Fibroblast of gingiva (primary cell): ENCODE measurements around the gene ZNF57.
"Not testable (repeated sequence)": the region's sequence is repeated elsewhere in the genome, so short reads cannot be mapped to it uniquely, and the experiment has no call there.

Experiments used
- DNase-seq: peaks from one replicate; pipeline ENCODE4 v3.0.0-alpha.2; 2011; ENCODE audit warnings: low read depth

Gene ZNF57

DNA sequence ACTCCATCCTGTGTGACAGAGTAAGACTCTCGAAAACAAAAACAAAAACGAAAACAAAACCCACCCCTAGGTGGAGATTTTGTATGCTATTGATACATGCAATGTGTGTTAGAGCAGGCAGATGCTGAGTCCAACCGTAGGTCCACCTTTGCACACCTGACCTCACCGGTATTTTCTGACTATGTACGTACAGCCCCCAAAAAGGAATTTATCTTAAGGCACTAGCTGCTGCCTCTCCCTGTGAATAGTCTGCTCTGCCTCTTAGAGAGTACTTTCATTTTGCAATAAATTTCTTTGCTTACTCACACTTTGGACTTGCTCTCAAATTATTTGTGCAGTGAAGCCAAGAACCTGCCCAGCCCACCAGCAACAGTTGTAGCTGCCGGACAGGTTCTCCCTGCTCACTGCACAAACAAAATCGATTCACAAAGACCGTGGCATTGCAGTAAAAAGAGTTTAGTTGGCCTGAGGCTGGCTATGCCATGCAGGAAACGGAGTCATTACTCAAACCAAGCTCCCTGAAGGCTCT is 52.3 kb downstream of the ZNF57 start:
- no peak for DNase-seq

DNA sequence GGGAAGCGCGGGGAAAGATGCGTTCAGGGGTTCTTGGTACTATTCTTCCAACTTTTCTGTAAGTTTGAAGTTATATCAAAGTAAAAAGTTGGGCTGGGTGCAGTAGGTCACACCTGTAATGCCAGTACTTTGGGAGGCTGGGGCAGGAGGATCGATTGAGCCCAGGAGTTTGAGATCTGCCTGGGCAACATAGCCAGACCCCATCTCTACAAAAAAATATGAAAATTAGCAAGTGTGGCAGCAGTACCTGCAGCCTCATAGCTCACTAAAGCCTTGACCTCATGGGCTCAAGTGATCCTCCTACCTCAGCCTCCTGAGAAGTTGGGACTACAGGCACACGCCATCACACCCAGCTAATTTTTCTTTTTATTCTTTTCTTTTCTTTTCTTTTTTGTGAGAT is 56.4 kb downstream of the ZNF57 start:
- no peak for DNase-seq

DNA sequence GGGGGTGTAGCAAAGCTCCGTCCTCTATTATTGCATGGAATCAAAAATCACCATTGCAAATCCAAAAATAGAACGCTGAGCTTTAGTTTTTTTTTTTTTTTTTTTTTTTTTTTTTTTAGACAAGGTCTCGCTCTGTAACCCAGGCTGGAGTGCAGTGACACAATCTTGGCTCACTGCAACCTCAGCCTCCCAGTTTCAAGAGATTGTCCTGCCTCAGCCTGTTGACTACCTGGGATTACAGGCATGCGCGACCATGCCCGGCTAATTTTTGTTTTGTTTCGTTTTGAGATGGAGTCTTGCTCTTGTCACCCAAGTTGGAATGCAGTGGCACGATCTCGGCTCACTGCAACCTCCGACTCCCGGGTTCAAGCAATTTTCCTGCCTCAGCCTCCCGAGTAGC is 59.4 kb downstream of the ZNF57 start:
- DNase-seq = no peak

- DNase-seq = peak; percentile 84
Observed at GRCh38 chr19:2962018-2962670, 61.4 kb downstream of the ZNF57 start.

DNA sequence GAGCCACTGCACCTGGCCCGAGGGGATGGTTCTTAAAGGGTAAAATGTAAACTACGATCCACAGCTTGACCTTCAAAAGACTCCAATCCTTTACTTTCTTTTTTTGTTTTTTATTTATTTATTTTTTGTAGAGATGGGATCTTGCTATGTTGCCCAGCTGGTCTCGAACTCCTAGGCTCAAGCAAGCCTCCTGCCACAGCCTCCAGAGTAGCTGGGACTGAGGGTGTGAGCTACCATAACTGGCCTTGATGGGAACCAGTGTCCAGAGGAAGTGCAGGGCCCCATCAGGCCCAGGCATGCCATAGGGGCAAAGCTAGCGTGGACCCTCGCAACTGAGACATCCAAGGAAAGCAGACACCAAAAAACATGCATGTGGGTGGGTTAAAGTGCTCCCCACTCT is 62.4 kb downstream of the ZNF57 start:
- no peak for DNase-seq

DNA sequence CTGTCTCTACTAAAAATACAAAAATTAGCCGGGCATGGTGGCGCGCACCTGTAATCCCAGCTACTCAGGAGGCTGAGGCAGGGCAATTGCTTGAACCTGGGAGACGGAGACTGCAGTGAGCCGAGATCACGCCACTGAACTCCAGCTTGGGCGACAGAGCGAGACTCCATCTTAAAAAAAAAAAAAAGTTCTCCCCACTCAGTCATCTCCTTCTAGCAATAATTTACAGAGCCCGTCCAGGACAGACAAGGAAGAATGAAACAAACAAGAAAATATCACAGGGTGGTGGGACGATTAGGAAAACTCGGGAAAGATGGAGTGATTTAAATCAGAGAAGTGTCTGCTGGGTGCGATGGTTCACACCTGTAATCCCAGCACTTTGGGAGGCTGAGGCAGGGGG is 62.9 kb downstream of the ZNF57 start:
- not testable (repeated sequence) for DNase-seq

DNA sequence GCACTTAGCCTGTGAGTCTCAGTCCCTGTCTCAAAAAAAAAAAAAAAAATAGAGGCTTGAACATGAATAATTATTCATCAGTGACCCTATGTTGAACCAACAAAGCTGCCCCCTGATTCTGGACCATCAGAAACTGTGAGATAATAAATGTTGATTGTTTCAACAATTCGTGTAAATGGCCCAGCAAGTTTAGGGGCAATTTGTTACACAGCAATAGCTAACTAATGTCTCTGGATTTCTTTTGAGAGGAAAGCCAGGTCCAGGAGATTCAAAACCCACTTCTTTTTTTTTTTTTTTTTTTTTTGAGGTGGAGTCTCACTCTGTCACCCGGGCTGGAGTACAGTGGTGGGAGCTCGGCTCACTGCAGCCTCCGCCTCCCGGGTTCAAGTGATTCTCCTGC is 64.1 kb downstream of the ZNF57 start:
- DNase-seq = no peak

DNA sequence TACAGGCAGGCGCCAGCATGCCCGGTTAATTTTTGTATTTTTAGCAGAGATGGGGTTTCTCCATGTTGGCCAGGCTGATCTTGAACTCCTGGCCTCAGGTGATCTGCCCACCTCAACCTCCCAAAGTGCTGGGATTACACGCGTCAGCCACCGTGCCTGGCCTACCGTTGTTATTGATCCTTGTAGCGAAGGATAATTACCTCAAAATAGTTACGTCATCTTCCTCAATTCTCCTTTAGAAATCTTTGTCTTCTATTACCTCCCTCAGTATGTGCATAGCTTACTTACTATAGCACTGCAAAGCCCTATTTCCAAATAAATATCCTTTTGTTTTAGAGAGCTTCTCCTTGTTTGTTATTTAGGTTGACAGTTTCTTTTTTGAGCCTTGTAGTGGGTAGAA is 67.2 kb downstream of the ZNF57 start:
- DNase-seq = no peak
